ENCODE measurements around the gene TTC24. TPM values are rescaled to one million over a fixed set of nuclear protein-coding genes. Genes with fewer than 3 reads are reported as not detected.
"Not testable (repeated sequence)": the region's sequence is repeated elsewhere in the genome, so short reads cannot be mapped to it uniquely, and the experiment has no call there.

The TTC24 gene
- total RNA-seq, 1 donor = 1.2 TPM

GRCh38 chr1:156549831-156550230, 29.7 kb upstream of the TTC24 start:
- Histone ChIP-seq H3K27me3 (ENCODE audit: insufficient read depth, low read length) (no peaks in the 10 kb centered on the region), H3K4me1 (ENCODE audit: insufficient read depth, low read length) (peaks cover 35% of the 10 kb centered on the region), H3K9me3 (ENCODE audit: low read depth, low read length) (no peaks in the 10 kb centered on the region), H3K4me3 (ENCODE audit: low read length) (no peak overlapping the region)

- H3K4me1 ChIP-seq (ENCODE audit: insufficient read depth, low read length) = peaks cover 40% of the 10 kb centered on the region
- no peak overlapping the region for H3K4me3 ChIP-seq (ENCODE audit: low read length)
- H3K9me3 ChIP-seq (ENCODE audit: low read depth, low read length) = no peaks in the 10 kb centered on the region
- H3K27me3 ChIP-seq (ENCODE audit: insufficient read depth, low read length) = no peaks in the 10 kb centered on the region
These were observed 29.2 kb upstream of the TTC24 start for GRCh38 chr1:156550346-156550745.

GRCh38 chr1:156551066-156551643, 28.4 kb upstream of the TTC24 start:
- no peak overlapping the region for H3K4me3 ChIP-seq (ENCODE audit: low read length)
- no peaks in the 10 kb centered on the region for H3K27me3 ChIP-seq (ENCODE audit: insufficient read depth, low read length)
- H3K9me3 ChIP-seq (ENCODE audit: low read depth, low read length) = no peaks in the 10 kb centered on the region
- peaks cover 40% of the 10 kb centered on the region for H3K4me1 ChIP-seq (ENCODE audit: insufficient read depth, low read length)

- Histone ChIP-seq H3K9me3 (ENCODE audit: low read depth, low read length) (no peaks in the 10 kb centered on the region), H3K4me3 (ENCODE audit: low read length) (no peak overlapping the region), H3K27me3 (ENCODE audit: insufficient read depth, low read length) (no peaks in the 10 kb centered on the region), H3K4me1 (ENCODE audit: insufficient read depth, low read length) (peaks cover 40% of the 10 kb centered on the region)
These were observed 27.7 kb upstream of the TTC24 start for GRCh38 chr1:156551869-156552268.

- Histone ChIP-seq H3K9me3 (ENCODE audit: low read depth, low read length) (no peaks in the 10 kb centered on the region), H3K27me3 (ENCODE audit: insufficient read depth, low read length) (no peaks in the 10 kb centered on the region), H3K4me3 (ENCODE audit: low read length) (no peak overlapping the region), H3K4me1 (ENCODE audit: insufficient read depth, low read length) (peaks cover 40% of the 10 kb centered on the region)
These were observed 27.0 kb upstream of the TTC24 start for GRCh38 chr1:156552518-156552917.

- not testable (repeated sequence) for H3K4me3 ChIP-seq (ENCODE audit: low read length); H3K9me3 ChIP-seq (ENCODE audit: low read depth, low read length); H3K27me3 ChIP-seq (ENCODE audit: insufficient read depth, low read length)
- H3K4me1 ChIP-seq (ENCODE audit: insufficient read depth, low read length) = peaks cover 40% of the 10 kb centered on the region
These were observed 26.6 kb upstream of the TTC24 start for GRCh38 chr1:156552937-156553336.

GRCh38 chr1:156553860-156554485, 25.6 kb upstream of the TTC24 start:
- H3K4me1 ChIP-seq (ENCODE audit: insufficient read depth, low read length) = peaks cover 40% of the 10 kb centered on the region
- no peak overlapping the region for H3K4me3 ChIP-seq (ENCODE audit: low read length)
- no peaks in the 10 kb centered on the region for H3K9me3 ChIP-seq (ENCODE audit: low read depth, low read length)
- H3K27me3 ChIP-seq (ENCODE audit: insufficient read depth, low read length) = no peaks in the 10 kb centered on the region

- H3K4me3 ChIP-seq (ENCODE audit: low read length) = no peak overlapping the region
- no peaks in the 10 kb centered on the region for H3K27me3 ChIP-seq (ENCODE audit: insufficient read depth, low read length)
- no peaks in the 10 kb centered on the region for H3K9me3 ChIP-seq (ENCODE audit: low read depth, low read length)
- peaks cover 40% of the 10 kb centered on the region for H3K4me1 ChIP-seq (ENCODE audit: insufficient read depth, low read length)
These were observed 24.6 kb upstream of the TTC24 start for GRCh38 chr1:156554971-156555370.

GRCh38 chr1:156555715-156556114, 23.8 kb upstream of the TTC24 start:
- H3K4me3 ChIP-seq (ENCODE audit: low read length) = no peak overlapping the region
- H3K27me3 ChIP-seq (ENCODE audit: insufficient read depth, low read length) = no peaks in the 10 kb centered on the region
- peaks cover 40% of the 10 kb centered on the region for H3K4me1 ChIP-seq (ENCODE audit: insufficient read depth, low read length)
- no peaks in the 10 kb centered on the region for H3K9me3 ChIP-seq (ENCODE audit: low read depth, low read length)

- Histone ChIP-seq H3K4me3 (ENCODE audit: low read length) (no peak overlapping the region), H3K9me3 (ENCODE audit: low read depth, low read length) (no peaks in the 10 kb centered on the region), H3K4me1 (ENCODE audit: insufficient read depth, low read length) (peaks cover 40% of the 10 kb centered on the region), H3K27me3 (ENCODE audit: insufficient read depth, low read length) (no peaks in the 10 kb centered on the region)
These were observed 23.2 kb upstream of the TTC24 start for GRCh38 chr1:156556354-156556753.

- H3K9me3 ChIP-seq (ENCODE audit: low read depth, low read length) = no peaks in the 10 kb centered on the region
- peaks cover 11% of the 10 kb centered on the region for H3K4me1 ChIP-seq (ENCODE audit: insufficient read depth, low read length)
- no peaks in the 10 kb centered on the region for H3K27me3 ChIP-seq (ENCODE audit: insufficient read depth, low read length)
- no peak overlapping the region for H3K4me3 ChIP-seq (ENCODE audit: low read length)
These were observed 20.3 kb upstream of the TTC24 start for GRCh38 chr1:156559086-156559796.

- H3K27me3 ChIP-seq (ENCODE audit: insufficient read depth, low read length) = no peaks in the 10 kb centered on the region
- H3K4me1 ChIP-seq (ENCODE audit: insufficient read depth, low read length) = peaks cover 4% of the 10 kb centered on the region
- no peak overlapping the region for H3K4me3 ChIP-seq (ENCODE audit: low read length)
- H3K9me3 ChIP-seq (ENCODE audit: low read depth, low read length) = no peaks in the 10 kb centered on the region
These were observed 19.6 kb upstream of the TTC24 start for GRCh38 chr1:156559797-156560385.

GRCh38 chr1:156560585-156561163, 18.8 kb upstream of the TTC24 start:
- H3K27me3 ChIP-seq (ENCODE audit: insufficient read depth, low read length) = no peaks in the 10 kb centered on the region
- no peaks in the 10 kb centered on the region for H3K4me1 ChIP-seq (ENCODE audit: insufficient read depth, low read length)
- H3K9me3 ChIP-seq (ENCODE audit: low read depth, low read length) = no peaks in the 10 kb centered on the region
- no peak overlapping the region for H3K4me3 ChIP-seq (ENCODE audit: low read length)

- Histone ChIP-seq H3K27me3 (ENCODE audit: insufficient read depth, low read length) (no peaks in the 10 kb centered on the region), H3K4me1 (ENCODE audit: insufficient read depth, low read length) (no peaks in the 10 kb centered on the region), H3K4me3 (ENCODE audit: low read length) (no peak overlapping the region), H3K9me3 (ENCODE audit: low read depth, low read length) (no peaks in the 10 kb centered on the region)
These were observed 14.0 kb upstream of the TTC24 start for GRCh38 chr1:156565519-156565918.

- no peak overlapping the region for H3K4me3 ChIP-seq (ENCODE audit: low read length)
- peaks cover 6% of the 10 kb centered on the region for H3K4me1 ChIP-seq (ENCODE audit: insufficient read depth, low read length)
- peaks cover 6% of the 10 kb centered on the region for H3K27me3 ChIP-seq (ENCODE audit: insufficient read depth, low read length)
- no peaks in the 10 kb centered on the region for H3K9me3 ChIP-seq (ENCODE audit: low read depth, low read length)
These were observed 13.1 kb upstream of the TTC24 start for GRCh38 chr1:156566436-156566835.
